Erythroblast (primary cell): ENCODE results near the gene UBE2K.
"Not testable (repeated sequence)": the region's sequence is repeated elsewhere in the genome, so short reads cannot be mapped to it uniquely, and the experiment has no call there.

ENCODE experiments used
- DNase-seq, 2 experiments: peaks; one replicate each; lab custom pipeline; 2025; lab: John Stamatoyannopoulos, UW
- GATA1 ChIP-seq: IDR thresholded peaks from 2 replicates; pipeline ENCODE4 v1.6.1; 2011; ENCODE audit warnings: low read depth, mild to moderate bottlenecking, control low read depth, low read length, moderate library complexity
- POLR2A ChIP-seq: IDR thresholded peaks from 2 replicates; pipeline ENCODE4 v1.6.1; 2011; ENCODE audit warnings: mild to moderate bottlenecking, low read length

UBE2K gene

GRCh38 chr4:39729557-39729956 lies 31.6 kb downstream of the UBE2K start:
- DNase-seq: no peak
- TF ChIP-seq GATA1 (no peak), POLR2A (no peak)

DNA sequence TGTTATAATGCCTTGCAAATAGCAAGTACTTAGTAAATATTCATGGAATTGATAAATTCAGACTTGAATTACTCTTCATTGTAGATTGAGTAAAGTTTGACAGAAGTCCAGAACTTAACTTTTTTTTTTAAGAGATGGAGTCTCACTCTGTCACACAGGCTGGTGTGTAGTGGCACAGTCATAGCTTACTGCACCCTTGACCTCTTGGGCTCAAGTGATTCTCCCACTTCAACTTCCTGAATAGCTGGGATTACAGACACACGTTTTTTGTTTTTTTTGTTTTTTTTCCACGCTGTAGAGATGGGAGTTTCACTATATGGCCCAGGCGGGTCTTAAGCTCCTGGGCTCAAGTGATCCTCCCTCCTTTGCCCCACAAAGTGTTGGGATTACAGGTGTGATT lies 32.1 kb downstream of the UBE2K start:
- DNase-seq: no peak
- TF ChIP-seq POLR2A (no peak), GATA1 (no peak)

- DNase-seq: no peak
- TF ChIP-seq POLR2A (no peak), GATA1 (no peak)
These were observed 34.0 kb downstream of the UBE2K start for GRCh38 chr4:39731908-39732307.

- DNase-seq: no peak
- no peak for TF ChIP-seq POLR2A
- no peak for TF ChIP-seq GATA1
These were observed 34.8 kb downstream of the UBE2K start for GRCh38 chr4:39732728-39733127.

DNA sequence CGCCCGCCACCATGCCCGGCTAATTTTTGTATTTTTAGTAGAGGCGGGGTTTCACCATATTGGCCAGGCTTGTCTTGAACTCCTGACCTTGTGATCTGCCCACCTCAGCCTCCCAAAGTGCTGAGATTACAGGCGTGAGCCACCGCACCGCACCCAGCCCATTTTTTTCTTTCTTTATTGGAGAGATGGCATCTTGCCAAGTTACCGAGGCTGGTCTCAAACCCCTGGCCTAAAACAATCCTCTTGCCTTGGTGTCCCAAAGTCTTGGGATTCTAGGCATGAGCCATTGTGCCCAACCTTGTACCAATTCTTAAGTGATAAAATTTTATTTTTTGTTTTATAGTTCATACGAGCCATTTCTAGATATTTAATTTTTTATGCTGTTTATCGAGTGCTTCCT lies 41.7 kb downstream of the UBE2K start:
- DNase-seq: not testable (repeated sequence)

DNA sequence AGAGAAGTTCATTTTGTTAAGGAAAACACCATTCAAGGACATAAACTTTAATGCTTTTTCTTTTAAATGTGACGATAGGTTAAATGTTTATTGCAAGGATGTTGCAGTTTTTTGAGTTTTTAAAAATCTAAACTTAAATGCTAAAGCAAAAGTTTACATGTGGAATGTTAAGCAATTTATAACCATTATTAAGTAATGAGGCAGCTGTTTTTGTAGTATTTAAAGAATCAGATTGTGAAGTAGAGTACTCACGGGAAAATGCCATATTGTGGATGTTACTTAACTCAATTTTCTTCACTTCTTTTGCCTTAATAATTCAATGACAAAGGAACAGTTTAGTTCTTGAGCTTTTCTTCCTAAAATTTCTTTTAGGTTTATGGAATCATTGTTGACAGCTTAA lies 43.5 kb downstream of the UBE2K start:
- DNase-seq: no peak

DNA sequence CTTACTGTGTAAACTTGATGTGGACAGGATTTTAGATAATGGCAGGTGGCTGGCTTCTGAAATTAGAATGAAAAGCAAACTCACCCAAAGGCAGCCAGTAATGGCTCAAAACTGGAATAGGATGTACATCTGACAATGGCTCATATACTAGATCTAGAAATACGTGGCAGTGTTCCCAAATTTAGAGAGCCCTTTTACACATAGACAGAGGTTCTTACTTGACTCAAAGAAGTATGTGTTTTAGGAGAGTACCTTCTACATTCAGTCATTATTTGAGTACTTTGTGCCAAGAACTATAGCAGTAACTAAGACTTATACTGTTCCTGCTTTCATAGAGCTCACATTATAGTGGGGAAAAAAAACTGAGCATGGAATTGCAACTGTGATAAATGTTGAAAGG lies 48.0 kb downstream of the UBE2K start:
- DNase-seq: no peak
- no peak for TF ChIP-seq POLR2A

More for the DNA sequence above, 43.5 kb downstream of the UBE2K start:
- TF ChIP-seq POLR2A (no peak), GATA1 (no peak)

- no peak for TF ChIP-seq POLR2A
- no peak for TF ChIP-seq GATA1
- DNase-seq: no peak
These were observed 52.3 kb downstream of the UBE2K start for GRCh38 chr4:39750216-39750615.

DNA sequence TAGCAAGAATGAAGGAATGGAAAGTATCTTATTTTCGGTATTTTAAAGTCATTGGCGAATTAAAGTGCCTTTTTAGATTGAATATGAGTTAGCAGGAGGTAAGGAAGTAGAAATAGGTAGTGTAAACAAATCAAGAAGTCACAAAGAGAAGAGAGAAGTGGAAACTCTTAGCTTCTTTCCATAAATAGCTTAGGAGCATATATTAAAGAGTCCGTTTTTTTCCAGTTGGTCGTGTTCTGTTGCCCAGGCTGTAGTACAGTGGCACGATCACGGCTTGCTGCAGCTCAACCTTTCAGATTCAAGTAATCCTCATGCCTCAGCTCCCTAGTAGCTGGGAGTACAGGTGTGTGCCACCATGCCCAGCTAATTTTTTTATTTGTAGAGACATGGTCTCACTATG lies 56.4 kb downstream of the UBE2K start:
- DNase-seq: no peak
- TF ChIP-seq POLR2A (no peak), GATA1 (no peak)

GRCh38 chr4:39756159-39756558 lies 58.2 kb downstream of the UBE2K start:
- no peak for DNase-seq
- no peak for TF ChIP-seq GATA1
- TF ChIP-seq POLR2A: no peak

- no peak for TF ChIP-seq GATA1
- no peak for TF ChIP-seq POLR2A
- no peak for DNase-seq
These were observed 60.2 kb downstream of the UBE2K start for GRCh38 chr4:39758176-39758575.

DNA sequence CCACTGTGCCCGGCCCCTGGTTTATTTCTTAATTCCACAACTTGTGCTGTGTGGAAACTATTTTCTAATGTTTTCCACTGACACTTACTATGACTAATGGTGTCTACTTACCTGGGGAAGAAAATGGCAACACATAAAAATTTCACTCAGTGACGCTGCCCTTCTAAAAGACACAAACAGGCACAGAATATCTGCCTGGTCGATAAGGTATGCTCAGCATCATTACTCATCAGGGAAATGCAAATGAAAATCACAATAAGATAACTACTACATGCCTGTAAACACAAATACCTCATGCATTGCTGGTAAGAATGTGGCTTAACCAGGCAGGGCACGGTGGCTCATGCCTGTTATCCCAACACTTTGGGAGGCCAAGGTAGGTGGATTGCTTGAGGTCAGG lies 61.6 kb downstream of the UBE2K start:
- no peak for DNase-seq
- TF ChIP-seq GATA1 (no peak), POLR2A (no peak)

- TF ChIP-seq POLR2A (no peak), GATA1 (no peak)
These were observed 63.2 kb downstream of the UBE2K start for GRCh38 chr4:39761005-39761667.

GRCh38 chr4:39763714-39764572 lies 66.0 kb downstream of the UBE2K start:
- DNase-seq: no peak
- TF ChIP-seq GATA1 (no peak), POLR2A (no peak)

More at GRCh38 chr4:39761005-39761667, 63.2 kb downstream of the UBE2K start:
- no peak for DNase-seq
